ENCODE measurements around the gene POLN.
"Not testable (repeated sequence)": the region's sequence is repeated elsewhere in the genome, so short reads cannot be mapped to it uniquely, and the experiment has no call there.

POLN gene

GRCh38 chr4:2042204-2042946, 199.5 kb downstream of the POLN start:
- DNase-seq (ENCODE audit: low read depth in 2 of 2): peak in 1 of 2 donors; percentile 38

- DNase-seq (ENCODE audit: low read depth in 2 of 2): peak; percentile 64 to 75
Measured at GRCh38 chr4:2041239-2042130, 200.4 kb downstream of the POLN start.

GRCh38 chr4:2040391-2041238, 201.3 kb downstream of the POLN start:
- no peak for DNase-seq (ENCODE audit: low read depth in 2 of 2)

- DNase-seq (ENCODE audit: low read depth in 2 of 2): no peak
Measured at GRCh38 chr4:2036866-2037265, 205.1 kb downstream of the POLN start.

GRCh38 chr4:2036327-2036726, 205.6 kb downstream of the POLN start:
- DNase-seq (ENCODE audit: low read depth in 2 of 2): no peak

GRCh38 chr4:2031161-2031560, 210.8 kb downstream of the POLN start:
- DNase-seq (ENCODE audit: low read depth in 2 of 2): not testable (repeated sequence)

- DNase-seq (ENCODE audit: low read depth in 2 of 2): not testable (repeated sequence)
Measured at GRCh38 chr4:2027120-2027519, 214.8 kb downstream of the POLN start.

GRCh38 chr4:2025817-2026216, 216.1 kb downstream of the POLN start:
- DNase-seq (ENCODE audit: low read depth in 2 of 2): no peak

GRCh38 chr4:2024683-2025082, 217.2 kb downstream of the POLN start:
- no peak for DNase-seq (ENCODE audit: low read depth in 2 of 2)
